ENCODE measurements around the gene SLX1B. TPM values are rescaled to one million over a fixed set of nuclear protein-coding genes. Genes with fewer than 3 reads are reported as not detected.
A peak's percentile ranks its signal among the peaks of the same experiment; 100 is the strongest.
"Not testable (repeated sequence)": the region's sequence is repeated elsewhere in the genome, so short reads cannot be mapped to it uniquely, and the experiment has no call there.

Gene SLX1B
- total RNA-seq (2014; rRNA removed; shearing (Covaris generic)) = 8.5 and 9.8 TPM in 2 replicates

GRCh38 chr16:29454269-29454668 lies at the start of gene SLX1B, which contains the start of gene BOLA2:
SLX1B (plus strand) TSS chr16:29454533.
BOLA2 (minus strand) TSS chr16:29454351; CDS start chr16:29454253, 98 bp downstream.
- DNase-seq; H3K4me1 ChIP-seq; H3K36me3 ChIP-seq; H3K27ac ChIP-seq; H3K27me3 ChIP-seq; H3K4me3 ChIP-seq; H3K9me3 ChIP-seq (replicated peaks): not testable (repeated sequence)

- not testable (repeated sequence) for H3K27me3 ChIP-seq; H3K4me1 ChIP-seq; H3K4me3 ChIP-seq; H3K27ac ChIP-seq; H3K36me3 ChIP-seq; H3K9me3 ChIP-seq (replicated peaks)
- peak in 1 of 2 experiments; percentile 5 for DNase-seq
These were observed 49.1 kb upstream of the SLX1B start for GRCh38 chr16:29405249-29405648.

GRCh38 chr16:29423587-29423986 lies 30.7 kb upstream of the SLX1B start:
- H3K36me3 ChIP-seq, H3K27me3 ChIP-seq, H3K4me3 ChIP-seq: not testable (repeated sequence)

GRCh38 chr16:29425390-29425789 lies 28.9 kb upstream of the SLX1B start:
- H3K27ac ChIP-seq; H3K9me3 ChIP-seq (replicated peaks); H3K36me3 ChIP-seq; H3K27me3 ChIP-seq; H3K4me3 ChIP-seq; H3K4me1 ChIP-seq; DNase-seq: not testable (repeated sequence)

More at GRCh38 chr16:29423587-29423986, 30.7 kb upstream of the SLX1B start:
- not testable (repeated sequence) for H3K4me1 ChIP-seq; H3K27ac ChIP-seq; H3K9me3 ChIP-seq (replicated peaks); DNase-seq

GRCh38 chr16:29453754-29454153 lies 579 bp upstream of the SLX1B start:
- H3K9me3 ChIP-seq (replicated peaks); H3K27ac ChIP-seq; H3K36me3 ChIP-seq; DNase-seq; H3K4me3 ChIP-seq; H3K4me1 ChIP-seq; H3K27me3 ChIP-seq: not testable (repeated sequence)

GRCh38 chr16:29454828-29455227 lies 495 bp downstream of the SLX1B start:
- not testable (repeated sequence) for H3K9me3 ChIP-seq (replicated peaks); H3K4me1 ChIP-seq; H3K4me3 ChIP-seq; H3K27ac ChIP-seq; DNase-seq; H3K36me3 ChIP-seq; H3K27me3 ChIP-seq

GRCh38 chr16:29457660-29458059 lies 3.3 kb downstream of the SLX1B start:
- not testable (repeated sequence) for H3K27ac ChIP-seq; H3K36me3 ChIP-seq; H3K4me1 ChIP-seq; H3K4me3 ChIP-seq; H3K9me3 ChIP-seq (replicated peaks); DNase-seq; H3K27me3 ChIP-seq

- not testable (repeated sequence) for H3K36me3 ChIP-seq; H3K9me3 ChIP-seq (replicated peaks); H3K27ac ChIP-seq; DNase-seq; H3K4me3 ChIP-seq; H3K27me3 ChIP-seq; H3K4me1 ChIP-seq
These were observed 5.6 kb downstream of the SLX1B start, which contains the start of gene SULT1A4 for GRCh38 chr16:29459706-29460646. SULT1A4 (plus strand) TSS chr16:29459913; CDS start chr16:29461386, 1,473 bp downstream.

- not testable (repeated sequence) for H3K4me1 ChIP-seq; H3K27me3 ChIP-seq; H3K36me3 ChIP-seq; DNase-seq; H3K9me3 ChIP-seq (replicated peaks); H3K4me3 ChIP-seq; H3K27ac ChIP-seq
These were observed 6.3 kb downstream of the SLX1B start for GRCh38 chr16:29460647-29461030.

GRCh38 chr16:29465985-29466824 lies 11.9 kb downstream of the SLX1B start:
- H3K4me1 ChIP-seq; H3K9me3 ChIP-seq (replicated peaks); H3K4me3 ChIP-seq; H3K27ac ChIP-seq; H3K36me3 ChIP-seq; DNase-seq; H3K27me3 ChIP-seq: not testable (repeated sequence)

- not testable (repeated sequence) for H3K9me3 ChIP-seq (replicated peaks); H3K36me3 ChIP-seq
These were observed 12.6 kb downstream of the SLX1B start for GRCh38 chr16:29466904-29467303.

GRCh38 chr16:29467654-29468366 lies 13.5 kb downstream of the SLX1B start:
- not testable (repeated sequence) for DNase-seq; H3K27ac ChIP-seq; H3K36me3 ChIP-seq; H3K4me1 ChIP-seq; H3K9me3 ChIP-seq (replicated peaks); H3K4me3 ChIP-seq; H3K27me3 ChIP-seq

More at GRCh38 chr16:29466904-29467303, 12.6 kb downstream of the SLX1B start:
- not testable (repeated sequence) for DNase-seq, H3K27me3 ChIP-seq, H3K4me3 ChIP-seq, H3K27ac ChIP-seq, H3K4me1 ChIP-seq

GRCh38 chr16:29469660-29470059 lies 15.3 kb downstream of the SLX1B start:
- not testable (repeated sequence) for H3K27ac ChIP-seq; H3K4me1 ChIP-seq; H3K36me3 ChIP-seq; H3K4me3 ChIP-seq; H3K27me3 ChIP-seq; H3K9me3 ChIP-seq (replicated peaks)
- DNase-seq = peak in 1 of 2 experiments; percentile 27

- H3K4me1 ChIP-seq; H3K27me3 ChIP-seq; H3K4me3 ChIP-seq; H3K27ac ChIP-seq; H3K9me3 ChIP-seq (replicated peaks); DNase-seq; H3K36me3 ChIP-seq: not testable (repeated sequence)
These were observed 17.7 kb downstream of the SLX1B start for GRCh38 chr16:29472065-29472464.

GRCh38 chr16:29482276-29482675 lies 27.9 kb downstream of the SLX1B start:
- not testable (repeated sequence) for H3K27me3 ChIP-seq; H3K27ac ChIP-seq; H3K4me3 ChIP-seq; H3K36me3 ChIP-seq; H3K4me1 ChIP-seq; DNase-seq; H3K9me3 ChIP-seq (replicated peaks)
